ENCODE data around the gene HS3ST5.
"Not testable (repeated sequence)": the region's sequence is repeated elsewhere in the genome, so short reads cannot be mapped to it uniquely, and the experiment has no call there.

Gene HS3ST5

DNA sequence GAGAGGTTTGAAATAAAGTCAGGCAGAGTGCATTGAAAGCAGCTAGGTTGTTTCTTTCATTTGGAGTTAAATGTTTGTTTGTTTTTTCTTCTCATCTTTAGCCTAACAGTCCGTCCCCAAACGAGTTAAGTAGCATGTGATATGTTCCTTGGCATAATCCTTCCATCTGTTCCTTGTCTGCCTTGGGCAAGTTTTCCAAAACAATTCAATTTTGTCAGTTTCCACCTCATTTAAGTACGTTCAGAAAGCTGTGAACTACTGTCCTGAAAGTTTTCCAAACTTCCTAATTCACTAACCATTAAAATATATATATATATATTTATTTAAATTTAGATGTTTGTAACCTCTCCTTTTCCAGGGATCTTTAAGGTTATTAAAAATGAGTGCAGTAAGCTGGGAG is 310.1 kb downstream of the HS3ST5 start:
- no peak for DNase-seq

DNA sequence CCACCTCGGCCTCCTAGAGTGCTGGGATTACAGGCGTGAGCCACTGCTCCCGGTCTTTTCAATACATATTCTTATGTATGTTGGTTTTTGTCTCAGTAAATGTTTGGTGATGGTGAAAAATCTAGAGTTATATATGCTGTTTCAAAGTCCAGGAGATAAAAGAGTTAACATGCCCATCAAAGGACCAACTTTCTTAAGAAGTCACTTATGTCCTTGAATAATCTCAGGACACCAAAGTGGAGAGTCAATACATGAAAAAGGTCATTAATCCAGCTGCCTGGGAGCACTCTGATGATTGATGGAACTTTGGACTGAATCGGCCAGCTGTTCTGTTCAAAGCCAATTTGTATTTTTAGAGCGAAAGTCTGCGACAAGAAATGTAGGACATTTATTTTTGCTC is 312.1 kb downstream of the HS3ST5 start:
- no peak for DNase-seq

DNA sequence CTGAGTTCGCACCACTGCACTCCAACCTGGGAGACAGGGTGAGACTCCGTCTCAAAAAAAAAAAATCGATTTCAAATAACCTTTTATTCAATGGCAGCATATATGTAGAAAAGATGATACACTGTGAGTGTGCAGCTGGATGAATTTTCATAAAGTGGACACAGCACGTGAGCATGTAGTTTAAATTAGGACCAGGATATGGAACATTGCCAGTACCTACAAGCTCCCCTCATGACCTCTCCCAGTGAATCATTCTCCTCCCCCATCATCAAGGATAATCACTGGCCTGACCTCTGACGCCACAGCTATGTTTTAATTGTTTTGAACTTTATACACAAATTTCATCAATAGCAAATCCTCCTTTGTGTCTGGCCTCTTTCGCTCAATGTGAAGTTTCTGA is 318.1 kb downstream of the HS3ST5 start:
- DNase-seq, result no peak

DNA sequence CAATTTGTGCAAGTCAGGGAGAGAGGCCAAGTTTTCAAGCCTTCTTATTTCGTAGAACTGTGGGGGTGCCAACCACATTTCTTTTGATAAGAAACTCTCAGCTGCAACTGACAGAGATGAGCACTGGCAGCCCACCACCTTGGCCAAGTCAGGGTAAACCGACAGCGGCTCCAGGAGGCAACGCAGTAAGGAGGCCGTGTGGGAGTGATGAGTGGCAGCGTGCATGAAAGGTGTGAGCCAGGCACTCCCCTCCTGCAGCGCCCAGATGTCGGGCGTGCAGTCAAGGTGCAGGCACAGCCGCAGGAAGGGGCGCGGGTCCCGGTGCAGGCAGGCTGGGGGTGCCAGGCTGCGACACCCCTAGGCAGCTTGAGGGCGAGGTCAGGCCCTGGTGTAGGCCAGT is 322.6 kb downstream of the HS3ST5 start:
- DNase-seq, result no peak

DNA sequence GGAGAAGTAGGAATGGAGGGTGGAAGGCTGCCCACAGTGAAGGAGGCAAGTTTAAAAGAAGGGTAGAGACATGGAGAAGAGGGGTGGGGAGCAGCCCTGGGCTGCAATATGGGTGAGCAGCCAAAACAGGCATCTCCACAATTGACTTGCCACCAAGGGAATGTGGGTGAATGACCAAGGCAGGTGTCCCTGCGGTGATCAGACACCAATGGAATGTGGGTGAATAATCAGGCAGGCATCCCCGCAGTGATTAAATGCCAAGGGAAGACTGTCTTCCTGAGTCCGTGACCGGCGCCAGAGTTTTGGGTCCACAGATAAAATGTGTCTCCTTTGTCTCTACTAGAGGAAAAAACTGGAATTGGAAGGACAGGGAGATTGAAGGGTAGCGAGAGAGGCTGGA is 325.7 kb downstream of the HS3ST5 start:
- DNase-seq, result not testable (repeated sequence)

DNA sequence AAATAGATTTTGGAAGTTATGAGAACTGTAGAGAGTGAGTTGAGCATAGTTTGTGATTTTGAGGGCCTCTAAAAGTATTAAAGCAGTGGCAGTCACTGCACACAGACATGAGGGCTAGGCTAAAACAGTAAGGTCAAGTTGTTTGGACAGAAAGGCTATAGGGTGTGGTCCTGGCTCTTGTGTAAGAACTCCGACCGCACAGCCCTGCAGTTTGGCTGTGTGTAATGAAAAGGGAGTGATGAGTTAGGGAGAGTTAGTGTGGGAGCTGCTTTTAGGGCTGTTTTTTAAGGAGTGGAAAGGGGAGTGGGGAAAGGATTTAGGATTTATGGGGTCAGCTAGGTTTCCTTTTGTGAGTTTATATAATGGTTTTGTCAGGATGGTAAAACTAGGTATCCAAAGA is 328.7 kb downstream of the HS3ST5 start:
- DNase-seq, result not testable (repeated sequence)

DNA sequence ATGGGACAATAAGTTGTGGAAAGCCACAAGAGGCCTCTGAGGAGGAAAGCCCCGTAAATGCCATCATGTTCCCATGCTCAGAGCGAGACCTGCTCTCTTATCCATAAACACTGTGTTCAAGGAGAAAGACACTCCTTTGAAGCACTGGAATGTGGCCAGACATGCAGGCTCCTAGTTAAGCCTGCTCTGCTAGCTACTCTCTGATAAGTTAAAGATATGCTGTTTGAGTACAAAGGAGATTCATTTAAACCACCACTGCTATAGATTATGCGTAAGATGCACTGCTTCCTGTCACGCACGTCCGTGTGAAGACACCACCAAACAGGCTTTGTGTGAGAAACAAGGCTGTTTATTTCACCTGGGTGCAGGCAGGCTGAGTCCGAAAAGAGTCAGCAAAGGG is 331.3 kb downstream of the HS3ST5 start:
- peak; percentile 24 for DNase-seq

DNA sequence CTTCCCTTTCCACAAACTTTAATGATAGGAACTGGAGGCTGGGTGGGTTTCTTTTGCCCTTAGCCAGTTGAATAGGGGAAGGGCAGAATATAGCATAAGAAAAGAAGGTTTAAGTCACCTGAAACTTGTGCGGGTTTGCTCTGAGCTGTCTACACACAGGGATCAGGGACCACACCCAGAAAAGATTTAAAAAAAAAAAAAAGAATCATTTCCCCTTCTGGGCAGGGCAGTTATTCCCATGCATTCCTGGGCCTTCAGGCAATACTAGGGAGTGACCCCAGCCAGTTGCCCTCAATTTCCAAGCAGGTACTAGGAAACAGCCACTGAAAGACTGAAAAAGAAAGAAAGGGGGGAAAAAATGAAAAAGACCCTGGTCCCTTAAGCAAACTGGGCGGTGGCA is 332.3 kb downstream of the HS3ST5 start:
- DNase-seq, result no peak

DNA sequence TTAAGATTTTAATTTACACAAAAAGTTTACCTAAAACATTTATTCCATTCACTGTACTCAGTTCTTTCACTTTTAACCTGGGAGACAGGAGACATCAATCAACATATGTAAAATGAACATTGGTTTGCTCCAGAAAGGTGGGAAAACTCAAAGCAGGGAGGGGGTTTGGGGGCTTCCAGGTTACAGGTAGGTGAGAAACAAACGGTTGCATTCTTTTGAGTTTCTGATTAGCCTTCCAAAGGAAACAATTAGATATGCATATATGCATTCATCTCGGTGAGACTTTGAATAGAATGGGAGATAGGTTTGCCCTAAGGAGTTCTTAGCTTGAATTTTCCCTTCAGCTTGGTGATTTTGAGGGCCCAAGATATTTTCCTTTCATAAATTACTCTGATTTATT is 333.6 kb downstream of the HS3ST5 start:
- no peak for DNase-seq

DNA sequence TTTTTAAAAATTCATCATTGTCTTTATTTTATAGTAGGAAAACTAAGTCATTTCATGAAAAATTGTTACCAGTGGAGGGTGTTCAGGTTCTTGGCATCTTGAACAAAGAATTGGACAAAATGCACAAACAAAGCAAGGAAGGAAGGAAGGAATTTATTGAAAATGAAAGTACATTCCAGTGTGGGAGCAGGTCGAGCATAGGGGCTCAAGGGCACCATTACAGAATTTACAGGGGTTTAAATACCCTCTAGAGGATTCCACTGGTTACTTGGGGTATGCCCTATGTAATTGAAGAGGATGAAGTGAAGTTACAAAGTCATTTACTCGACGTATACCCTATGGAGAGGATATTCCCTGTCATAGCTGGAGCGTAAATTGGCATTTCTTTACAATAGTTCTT is 334.5 kb downstream of the HS3ST5 start:
- no peak for DNase-seq

DNA sequence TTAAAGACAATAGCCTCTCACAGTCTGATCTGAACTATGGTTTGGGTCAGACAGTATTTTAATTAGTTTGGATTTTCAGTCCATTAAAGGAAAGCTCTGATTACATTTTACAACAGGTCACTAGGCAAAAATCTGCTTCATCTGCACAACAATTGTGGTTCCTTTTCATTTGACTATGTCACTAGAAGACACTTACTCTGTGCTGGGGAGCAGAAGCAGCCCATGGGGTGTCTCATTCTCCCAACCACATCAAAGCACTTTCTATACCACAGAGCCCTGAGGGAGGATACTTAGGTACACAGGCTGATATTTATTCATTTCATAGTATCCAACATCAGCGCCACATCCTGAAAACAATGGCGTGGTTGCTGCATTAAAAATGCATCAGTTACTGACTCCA is 335.3 kb downstream of the HS3ST5 start:
- peak; percentile 49 for DNase-seq
